ENCODE results near the gene MCUB. TPM values are rescaled to one million over a fixed set of nuclear protein-coding genes. Genes with fewer than 3 reads are reported as not detected.
"Not testable (repeated sequence)": the region's sequence is repeated elsewhere in the genome, so short reads cannot be mapped to it uniquely, and the experiment has no call there.

Gene MCUB
- total RNA-seq, 1 donor from 2014 or later: 83.6 TPM

GRCh38 chr4:109676886-109677285, 116.8 kb downstream of the MCUB start:
- intact Hi-C loops (cut with micrococcal nuclease): no loop called here

- intact Hi-C loops (cut with micrococcal nuclease): not testable (repeated sequence)
Observed at GRCh38 chr4:109678472-109678871, 118.4 kb downstream of the MCUB start.

- intact Hi-C loops (cut with micrococcal nuclease): not testable (repeated sequence)
Observed at GRCh38 chr4:109678925-109679324, 118.9 kb downstream of the MCUB start.

GRCh38 chr4:109682875-109683274, 122.8 kb downstream of the MCUB start:
- intact Hi-C loops (cut with micrococcal nuclease): no loop called here

- intact Hi-C loops (cut with micrococcal nuclease): no loop called here
Observed at GRCh38 chr4:109683621-109684253, 123.7 kb downstream of the MCUB start.

GRCh38 chr4:109684727-109685126, 124.7 kb downstream of the MCUB start:
- intact Hi-C loops (cut with micrococcal nuclease): no loop called here

GRCh38 chr4:109690690-109691410, 130.8 kb downstream of the MCUB start:
- intact Hi-C loops (cut with micrococcal nuclease): loop anchor here (1.0 to 2.0 kb wide), 3 partner anchors 12 to 130 kb away; partner anchors contain the start of genes CASP6 and MCUB

GRCh38 chr4:109691411-109691920, 131.4 kb downstream of the MCUB start:
- intact Hi-C loops (cut with micrococcal nuclease): loop anchor here (1.0 to 2.0 kb wide), 3 partner anchors 12 to 131 kb away; partner anchors contain the start of genes CASP6 and MCUB

- intact Hi-C loops (cut with micrococcal nuclease): no loop called here
Observed at GRCh38 chr4:109698656-109699055, 138.6 kb downstream of the MCUB start.

GRCh38 chr4:109699553-109700225, 139.6 kb downstream of the MCUB start:
- intact Hi-C loops (cut with micrococcal nuclease): loop anchor here (10.0 kb wide), 2 partner anchors 1075 to 1975 kb away; partner anchors contain the start of genes PAPSS1 and RPL34

- intact Hi-C loops (cut with micrococcal nuclease): loop anchor here (1.0 to 10.0 kb wide), 4 partner anchors 53 to 1977 kb away; partner anchors contain the start of genes ELOVL6, PAPSS1 and RPL34
Observed at GRCh38 chr4:109701566-109702410, 141.7 kb downstream of the MCUB start.

GRCh38 chr4:109702950-109703663, 143.1 kb downstream of the MCUB start, which contains the start of gene CASP6:
Gene CASP6 (minus strand): TSS chr4:109703445. CDS start chr4:109703395, 50 bp downstream.
- intact Hi-C loops (cut with micrococcal nuclease): loop anchor here (1.0 to 10.0 kb wide), 12 partner anchors 12 to 1978 kb away; partner anchors contain the start of genes ELOVL6, GAR1, PAPSS1 and RPL34

GRCh38 chr4:109703664-109704361, 143.8 kb downstream of the MCUB start:
- intact Hi-C loops (cut with micrococcal nuclease): loop anchor here (1.0 to 10.0 kb wide), 10 partner anchors 13 to 1979 kb away; partner anchors contain the start of genes GAR1, PAPSS1, RPL34 and SEC24B

- intact Hi-C loops (cut with micrococcal nuclease): loop anchor here (10.0 kb wide), 2 partner anchors 1084 to 1984 kb away; partner anchors contain the start of genes PAPSS1 and RPL34
Observed at GRCh38 chr4:109708435-109708834, 148.4 kb downstream of the MCUB start.

- intact Hi-C loops (cut with micrococcal nuclease): loop anchor here (10.0 kb wide), 2 partner anchors 1084 to 1984 kb away; partner anchors contain the start of genes PAPSS1 and RPL34
Observed at GRCh38 chr4:109708990-109709389, 148.9 kb downstream of the MCUB start.

- intact Hi-C loops (cut with micrococcal nuclease): no loop called here
Observed at GRCh38 chr4:109713500-109713899, 153.5 kb downstream of the MCUB start.

GRCh38 chr4:109718759-109719158, 158.7 kb downstream of the MCUB start:
- intact Hi-C loops (cut with micrococcal nuclease): no loop called here

- intact Hi-C loops (cut with micrococcal nuclease): no loop called here
Observed at GRCh38 chr4:109719604-109720003, 159.6 kb downstream of the MCUB start.

- intact Hi-C loops (cut with micrococcal nuclease): no loop called here
Observed at GRCh38 chr4:109721033-109721432, 161.0 kb downstream of the MCUB start.

Measured in T-helper 1 cell treated with Interleukin-12 subunit alpha and Interleukin-12 subunit beta and Interleukin-4 antibody, amounts not matched to agents 30 ng/mL and 1 ng/mL, for 36 hours (primary cell).